GM13977 (cell line): Measurements from ENCODE around the gene RIMBP2.

Experiments
- DNase-seq: peaks from one replicate; pipeline ENCODE4 v3.0.0; 2012; ENCODE audit warnings: low spot score
- CTCF ChIP-seq: IDR thresholded peaks from 2 replicates; pipeline ENCODE4 v1.5.1; 2012; ENCODE audit warnings: mild to moderate bottlenecking, control low read depth; ENCODE audit not compliant: insufficient read depth; ENCODE audit errors: extremely low read depth, missing control alignments
- in situ Hi-C: fragments of 300-500 bp; cut with MboI; formaldehyde crosslinking; loops from one replicate; pipeline ENCODE4 v1.12.0; 2022; ENCODE audit warnings: low sequenced_read_pairs, low pct_unique_long_range_greater_than_20kb, mixed read lengths, inconsistent platforms; ENCODE audit not compliant: unreplicated experiment

Gene RIMBP2

GRCh38 chr12:130525384-130526172 lies 190.5 kb downstream of the RIMBP2 start:
- no peak for TF ChIP-seq CTCF
- DNase-seq: no peak
- in situ Hi-C loops: no loop called here

- in situ Hi-C loops: no loop called here
- no peak for TF ChIP-seq CTCF
- DNase-seq: no peak
These were observed 191.3 kb downstream of the RIMBP2 start for GRCh38 chr12:130524759-130525158.

- TF ChIP-seq CTCF: no peak
- no peak for DNase-seq
- in situ Hi-C loops: no loop called here
These were observed 192.1 kb downstream of the RIMBP2 start for GRCh38 chr12:130523863-130524614.

GRCh38 chr12:130523208-130523607 lies 192.9 kb downstream of the RIMBP2 start:
- no peak for TF ChIP-seq CTCF
- DNase-seq: no peak
- in situ Hi-C loops: no loop called here

GRCh38 chr12:130522244-130522834 lies 193.8 kb downstream of the RIMBP2 start:
- DNase-seq: no peak
- in situ Hi-C loops: no loop called here
- TF ChIP-seq CTCF: no peak

- no peak for DNase-seq
- in situ Hi-C loops: no loop called here
- no peak for TF ChIP-seq CTCF
These were observed 194.5 kb downstream of the RIMBP2 start for GRCh38 chr12:130521375-130522124.
